H1 (cell line): Measurements from ENCODE around the gene ATP6V0D1. TPM values are rescaled to one million over a fixed set of nuclear protein-coding genes. Genes with fewer than 3 reads are reported as not detected.

Source experiments
- CTCF ChIA-PET: fragments of 300-600 bp; sonication (Branson Sonifier 250); formaldehyde crosslinking; loops from one replicate; lab custom pipeline; 2021; ENCODE audit not compliant: partially characterized antibody; lab: Charles Lee
- POLR2A ChIA-PET: fragments of 300-600 bp; sonication (Branson Sonifier 250); formaldehyde crosslinking; loops from one replicate; lab custom pipeline; 2021; ENCODE audit warnings: inconsistent platforms; ENCODE audit not compliant: partially characterized antibody; lab: Charles Lee
- DNase-seq, 2 experiments: peaks; one replicate each; pipeline versions ENCODE4 v3.0.0 to v3.0.0-alpha.2; 2010 to 2022; ENCODE audit warnings: low spot score in 2 of 2, low read depth in 1 of 2, mixed read lengths in 1 of 2
- FAIRE-seq: peaks from 2 replicates; lab custom pipeline; 2011; peaks lifted over from hg19 to GRCh38; lab: Jason Lieb, UNC
- H2AFZ ChIP-seq: 2 replicates; pipeline ENCODE4 v1.8.1; 2012; ENCODE audit warnings: low read length, inconsistent platforms
- H2AK5ac ChIP-seq: 2 replicates; pipeline ENCODE4 v1.6.1; 2013; ENCODE audit warnings: low read depth, low read length
- H2BK120ac ChIP-seq: replicated peaks from 2 replicates; pipeline ENCODE3; 2013; ENCODE audit warnings: low read depth, low read length, inconsistent platforms
- H2BK12ac ChIP-seq: 2 replicates; pipeline ENCODE4 v1.6.1; 2013; ENCODE audit warnings: low read depth, low read length
- H2BK15ac ChIP-seq: 2 replicates; pipeline ENCODE4 v1.6.1; 2013; ENCODE audit warnings: low read length
- H2BK20ac ChIP-seq: 2 replicates; pipeline ENCODE4 v1.6.1; 2013; ENCODE audit warnings: low read length
- H2BK5ac ChIP-seq: 2 replicates; pipeline ENCODE4 v1.6.1; 2013; ENCODE audit warnings: low read depth, low read length
- H3K14ac ChIP-seq: 2 replicates; pipeline ENCODE4 v1.6.1; 2013; ENCODE audit warnings: inconsistent platforms; ENCODE audit not compliant: insufficient read length
- H3K18ac ChIP-seq: 2 replicates; pipeline ENCODE4 v1.6.1; 2013; ENCODE audit warnings: low read length; ENCODE audit errors: extremely low read depth
- H3K23ac ChIP-seq: 2 replicates; pipeline ENCODE4 v1.6.1; 2013; ENCODE audit warnings: inconsistent platforms; ENCODE audit not compliant: insufficient read length
- H3K23me2 ChIP-seq: 2 replicates; pipeline ENCODE4 v1.6.1; 2013; ENCODE audit warnings: low read depth, low read length
- H3K27ac ChIP-seq: 2 replicates; pipeline ENCODE4 v1.6.1; 2011; ENCODE audit warnings: low read depth, low read length, inconsistent platforms
- H3K27me3 ChIP-seq, 4 experiments: replicated peaks in 1 of 4; 1 replicate in 1 of 4; 2 replicates in 3 of 4; pipeline versions ENCODE4 v1.6.1 to v1.8.1; 2011 to 2013; ENCODE audit warnings: low read length in 3 of 4, mild to moderate bottlenecking in 3 of 4, inconsistent platforms in 2 of 4, mixed read lengths in 2 of 4, moderate library complexity in 1 of 4; ENCODE audit not compliant: control insufficient read depth in 3 of 4, insufficient read depth in 3 of 4; ENCODE audit errors: extremely low read depth in 1 of 4
- H3K36me3 ChIP-seq, 4 experiments: 2 replicates each; pipeline versions ENCODE4 v1.6.1 to v1.8.1; 2011 to 2013; ENCODE audit warnings: mild to moderate bottlenecking in 4 of 4, low read length in 3 of 4, moderate library complexity in 2 of 4, control low read depth in 1 of 4, inconsistent platforms in 1 of 4; ENCODE audit not compliant: insufficient read depth in 4 of 4, control insufficient read depth in 2 of 4
- H3K4ac ChIP-seq: replicated peaks from 2 replicates; pipeline ENCODE3; 2013; ENCODE audit warnings: low read length, low read depth, mixed read lengths, inconsistent platforms; ENCODE audit not compliant: insufficient read length
- H3K4me1 ChIP-seq, 4 experiments: replicated peaks in 1 of 4; 1 replicate in 1 of 4; 2 replicates in 3 of 4; pipeline versions ENCODE4 v1.6.1 to v1.8.1; 2011 to 2013; ENCODE audit warnings: low read length in 3 of 4, inconsistent platforms in 2 of 4, mixed read lengths in 1 of 4; ENCODE audit not compliant: insufficient read depth in 4 of 4, control insufficient read depth in 3 of 4
- H3K4me2 ChIP-seq, 2 experiments: 2 replicates each; pipeline versions ENCODE4 v1.6.1 to v1.8.1; 2011 to 2013; ENCODE audit warnings: low read depth in 2 of 2, low read length in 2 of 2, control low read depth in 1 of 2, inconsistent platforms in 1 of 2, mild to moderate bottlenecking in 1 of 2; ENCODE audit not compliant: insufficient read depth in 1 of 2
- H3K4me3 ChIP-seq, 4 experiments: fragments of 200-600, 300-600 bp in 1 of 4; sonication (generic), shearing (Covaris generic), sonication (Bioruptor Twin) in 1 of 4; 2 replicates each; pipeline versions ENCODE4 v1.5.1 to v1.8.1; 2011 to 2016; ENCODE audit warnings: low read length in 4 of 4, low read depth in 3 of 4, control low read depth in 2 of 4, inconsistent platforms in 2 of 4, mild to moderate bottlenecking in 2 of 4, mixed read lengths in 1 of 4, moderate library complexity in 1 of 4; ENCODE audit not compliant: insufficient read depth in 2 of 4; ENCODE audit errors: extremely low read depth in 1 of 4
- H3K56ac ChIP-seq: replicated peaks from 2 replicates; pipeline ENCODE3; 2013; ENCODE audit warnings: low read depth, mild to moderate bottlenecking, mixed read lengths, low read length, inconsistent platforms; ENCODE audit not compliant: insufficient read length
- H3K79me1 ChIP-seq: 2 replicates; pipeline ENCODE4 v1.6.1; 2013; ENCODE audit warnings: low read depth, low read length, control low read depth
- H3K79me2 ChIP-seq, 2 experiments: 2 replicates each; pipeline versions ENCODE4 v1.6.1 to v1.8.1; 2012 to 2013; ENCODE audit warnings: low read length in 2 of 2, mild to moderate bottlenecking in 2 of 2, inconsistent platforms in 1 of 2; ENCODE audit not compliant: insufficient read depth in 2 of 2, control insufficient read depth in 1 of 2
- H3K9ac ChIP-seq, 4 experiments: replicated peaks in 1 of 4; 1 replicate in 1 of 4; 2 replicates in 3 of 4; pipeline versions ENCODE4 v1.6.1 to v1.8.1; 2011 to 2013; ENCODE audit warnings: low read depth in 3 of 4, low read length in 3 of 4, control low read depth in 2 of 4, mild to moderate bottlenecking in 2 of 4, moderate library complexity in 2 of 4, inconsistent platforms in 1 of 4; ENCODE audit errors: extremely low read depth in 1 of 4
- H3K9me3 ChIP-seq, 2 experiments: 2 replicates each; pipeline versions ENCODE4 v1.6.1 to v1.8.1; 2012 to 2013; ENCODE audit warnings: mild to moderate bottlenecking in 2 of 2, moderate library complexity in 2 of 2, control low read depth in 1 of 2, inconsistent platforms in 1 of 2, low read depth in 1 of 2, low read length in 1 of 2, mixed read lengths in 1 of 2; ENCODE audit not compliant: insufficient read depth in 2 of 2
- H4K20me1 ChIP-seq, 2 experiments: replicated peaks in 1 of 2; 2 replicates each; pipeline versions ENCODE3 to v1.8.1; 2011 to 2013; ENCODE audit warnings: inconsistent platforms in 2 of 2, low read length in 2 of 2, mild to moderate bottlenecking in 1 of 2; ENCODE audit not compliant: insufficient read depth in 2 of 2, control insufficient read depth in 1 of 2
- H4K5ac ChIP-seq: 2 replicates; pipeline ENCODE4 v1.6.1; 2013; ENCODE audit warnings: low read length, low read depth, mixed read lengths, inconsistent platforms; ENCODE audit not compliant: insufficient read length
- H4K8ac ChIP-seq: 2 replicates; pipeline ENCODE4 v1.8.0; 2013; ENCODE audit warnings: mild to moderate bottlenecking, moderate library complexity, low read length, inconsistent platforms; ENCODE audit not compliant: insufficient read depth; ENCODE audit errors: extremely low read depth
- H4K91ac ChIP-seq: replicated peaks from 2 replicates; pipeline ENCODE3; 2013; ENCODE audit warnings: low read length, mixed read lengths, inconsistent platforms; ENCODE audit not compliant: insufficient read length
- NRF1 ChIP-seq: IDR thresholded peaks from 2 replicates; pipeline ENCODE4 v1.6.1; 2011; ENCODE audit warnings: mild to moderate bottlenecking, low read depth, low read length, improper control_type of control experiment
- SRF ChIP-seq: IDR thresholded peaks from 2 replicates; pipeline ENCODE4 v1.6.1; 2011; ENCODE audit warnings: mild to moderate bottlenecking, low read depth, low read length, moderate library complexity
- ZNF274 ChIP-seq: IDR thresholded peaks from 2 replicates; pipeline ENCODE4 v1.7.0; 2012; ENCODE audit warnings: low read length, borderline replicate concordance; ENCODE audit errors: extremely low read depth
- WGBS, 2 experiments: shearing (Covaris generic) in 1 of 2; methylation state at CpG; one replicate each; pipeline versions ENCODE4 v1.1.6 to v1.1.7; 2013 to 2015; ENCODE audit warnings: low lambda C conversion rate in 2 of 2, mixed read lengths in 2 of 2, inconsistent platforms in 1 of 2, low coverage in 1 of 2, missing lambda C conversion rate in 1 of 2; ENCODE audit not compliant: insufficient replicate concordance in 2 of 2, insufficient coverage in 1 of 2, insufficient read length in 1 of 2; ENCODE audit errors: extremely low coverage in 1 of 2, missing lambda C conversion rate in 1 of 2; 5-methylcytosine and 5-hydroxymethylcytosine counted together
- long read RNA-seq, 2 experiments: library from RNA in 1 of 2; library from capped mRNA in 1 of 2; stranded (forward); transcript quantifications; one replicate each; pipeline ENCODE4 v2.0.0, GENCODE V29; 2021; ENCODE audit warnings: inconsistent platforms in 1 of 2
- polyA minus RNA-seq, 3 experiments: library from RNA; depleted of rRNA, polyadenylated mRNA; stranded (reverse); fragments of >200 nt; gene quantifications; 1 replicate in 2 of 3; 2 replicates in 1 of 3; pipeline ENCODE4 v1.2.3, GENCODE V29; 2011
- polyA plus RNA-seq, 7 experiments: library from polyadenylated mRNA; depleted of rRNA in 3 of 7; stranded (reverse) in 5 of 7; unstranded in 2 of 7; fragments of >200 nt in 5 of 7; fragments of 200-250 nt in 2 of 7; gene quantifications; 1 replicate in 5 of 7; 2 replicates in 1 of 7; 4 replicates in 1 of 7; pipeline versions ENCODE4 v1.2.1 to v1.2.3, GENCODE V29; 2011 to 2013; ENCODE audit warnings: missing spikeins in 2 of 7, mixed read lengths in 2 of 7
- total RNA-seq: library from RNA; stranded (reverse); fragmentation: NEBNext Ultra II Directional; extraction: Animal tissue kit (Norgen Biotek cat#: 25700); gene quantifications from 2 replicates; pipeline ENCODE4 v1.2.1, GENCODE V29; 2021

Gene ATP6V0D1
- 47.3 and 54.1 TPM in 2 replicates for total RNA-seq
- 129 and 134 TPM in 2 replicates for polyA plus RNA-seq (2011; rRNA removed)
- polyA plus RNA-seq (2011; cell fraction: cytosol; rRNA removed): 97.9 TPM
- 86.5 TPM for polyA plus RNA-seq (2011; cell fraction: nucleus; rRNA removed)
- polyA plus RNA-seq (2012, experiment 1 of 2): 59.5 to 74.0 TPM (median 72.1 TPM) in 4 replicates
- polyA plus RNA-seq (2012, experiment 2 of 2): 94.8 TPM
- polyA plus RNA-seq (2013, experiment 1 of 2): 31.6 TPM
- polyA plus RNA-seq (2013, experiment 2 of 2): 32.0 TPM
- 122 and 161 TPM in 2 replicates for polyA minus RNA-seq (2011; rRNA and poly(A)+ RNA removed)
- 41.3 TPM for polyA minus RNA-seq (2011; cell fraction: cytosol; rRNA and poly(A)+ RNA removed)
- 29.7 TPM for polyA minus RNA-seq (2011; cell fraction: nucleus; rRNA and poly(A)+ RNA removed)
- long read RNA-seq, experiment 1, transcript ATP6V0D1-201 (8 exons, 1,716 nt): major isoform, 26 of 55 reads
- long read RNA-seq, experiment 1, partial matches to known transcripts: 14 of 55 reads
- long read RNA-seq, experiment 1, other reads (novel, unspliced or antisense): 12 of 55 reads
- long read RNA-seq, experiment 2, transcript ATP6V0D1-201 (8 exons, 1,716 nt): major isoform, 51 of 59 reads
- long read RNA-seq, experiment 2, partial matches to known transcripts: 2 of 59 reads
- long read RNA-seq, experiment 2, other reads (novel, unspliced or antisense): 5 of 59 reads

- H2BK15ac ChIP-seq: no peak within 1 kb of the TSS
- H3K4me3 ChIP-seq: peak within 1 kb of the TSS; percentile 90 to 93 (median 91)
- H3K56ac ChIP-seq: no peak within 1 kb of the TSS
- peak within 1 kb of the TSS; percentile 53 to 82 (median 74) for H3K9ac ChIP-seq
- no peak within 1 kb of the TSS for H3K14ac ChIP-seq
- H3K23ac ChIP-seq: no peak within 1 kb of the TSS
- FAIRE-seq: no peak
- peak within 1 kb of the TSS; percentile 97 for H2AFZ ChIP-seq
- H3K4me2 ChIP-seq: peak within 1 kb of the TSS; percentile 68 to 95
- H3K23me2 ChIP-seq: peaks cover 8% of the 10 kb centered on the region; the same call in 1 of the 2 replicates
- no peak within 1 kb of the TSS for H2BK12ac ChIP-seq
- peak within 1 kb of the TSS; percentile 88; the same call in 1 of the 2 replicates for H2BK5ac ChIP-seq
- H3K79me1 ChIP-seq: no peaks in the 10 kb centered on the region; the same call in 1 of the 2 replicates
- H3K36me3 ChIP-seq: no peaks in the 10 kb centered on the region
- H3K9me3 ChIP-seq: no peaks in the 10 kb centered on the region
- peaks cover 0 to 11% of the 10 kb centered on the region in 2 experiments; a peak in 2 of 4 replicates for H3K79me2 ChIP-seq
- peaks cover 0 to 7% of the 10 kb centered on the region in 2 experiments for H4K20me1 ChIP-seq
- peak within 1 kb of the TSS; percentile 81 for H4K8ac ChIP-seq
- peak within 1 kb of the TSS; percentile 68 for H2BK120ac ChIP-seq
- 1% methylated on average over 56 of the region's 57 CpGs; no CpG with 5 or more reads in 1 of the 2 experiments for WGBS, 2 experiments
- no peak within 1 kb of the TSS for H3K4ac ChIP-seq
- H4K91ac ChIP-seq: peak within 1 kb of the TSS; percentile 86
- H4K5ac ChIP-seq: peak within 1 kb of the TSS; percentile 85
- H3K4me1 ChIP-seq: peaks cover 0 to 3% (median 3%) of the 10 kb centered on the region in 4 experiments; a peak in 4 of 7 replicates
- POLR2A ChIA-PET: interaction anchor here (0.6 to 1.4 kb wide), 11 partner anchors 9 to 186 kb away, joined by 3 to 5 read pairs (median 3); partner anchors contain the start of genes C16orf86, CTCF and ENKD1
- peak within 1 kb of the TSS; percentile 70; the same call in 1 of the 2 replicates for H3K27ac ChIP-seq
- CTCF ChIA-PET: interaction anchor here (0.6 to 8.9 kb wide), 23 partner anchors 10 to 214 kb away, joined by 3 to 74 read pairs (median 4); no protein-coding TSS in a partner anchor
- H3K18ac ChIP-seq: peak within 1 kb of the TSS; percentile 79; the same call in 1 of the 2 replicates
- H2BK20ac ChIP-seq: 0 out of 2 replicates have a peak within 1 kb of the TSS, but pooled peaks have one; percentile 80
- DNase-seq: peak; percentile 95 to 99
- peaks cover 0 to 19% (median 10%) of the 10 kb centered on the region in 4 experiments; a peak in 4 of 7 replicates for H3K27me3 ChIP-seq
- H2AK5ac ChIP-seq: no peak within 1 kb of the TSS
- TF ChIP-seq NRF1 (peak; percentile 64), ZNF274 (no peak), SRF (no peak)
These were observed at the start of gene ATP6V0D1 for GRCh38 chr16:67480833-67481560. ATP6V0D1 (minus strand) TSS chr16:67481157; CDS start chr16:67481086, 71 bp downstream.
